ENCODE measurements around the gene VPS50. TPM values are rescaled to one million over a fixed set of nuclear protein-coding genes. Genes with fewer than 3 reads are reported as not detected.
A peak's percentile ranks its signal among the peaks of the same experiment; 100 is the strongest.

The VPS50 gene
- total and polyA plus RNA-seq, 4 experiments from 2014 or later, result 7.5 to 45.8 (median 26.0) TPM

- no peaks in the 10 kb centered on the region for H3K36me3 ChIP-seq (ENCODE audit: insufficient read depth, low read length)
- intact Hi-C loops (cut with micrococcal nuclease), result no loop called here
- no peak within 1 kb of the TSS for H3K4me3 Mint-ChIP-seq
- DNase-seq, result no peak
- no peak within 1 kb of the TSS for H3K27ac ChIP-seq (ENCODE audit: low read depth, low read length)
- peaks cover 5 to 8% (median 7%) of the 10 kb centered on the region in 4 donors for H3K4me1 Mint-ChIP-seq
- H3K27ac Mint-ChIP-seq, result no peak within 1 kb of the TSS
- ChIA-PET POLR2A (ENCODE audit: partially characterized antibody) (no interaction called here), CTCF (ENCODE audit: partially characterized antibody) (interaction anchor here (0.6 to 4.1 kb wide), 5 partner anchors 14 to 109 kb away, joined by 3 to 19 read pairs (median 3); partner anchors contain the start of gene SAMD9)
- no peaks in the 10 kb centered on the region for H3K27me3 Mint-ChIP-seq
- H3K4me1 ChIP-seq (ENCODE audit: insufficient read depth, low read length), result peaks cover 13% of the 10 kb centered on the region
- H3K9me3 ChIP-seq (ENCODE audit: control insufficient read depth in 1 of 2, low read length in 2 of 2), result no peaks in the 10 kb centered on the region
- no peak within 1 kb of the TSS for H3K4me3 ChIP-seq (ENCODE audit: low read length in 2 of 2)
- H3K9me3 Mint-ChIP-seq, result no peaks in the 10 kb centered on the region
- H3K27me3 ChIP-seq (ENCODE audit: insufficient read depth, low read length), result no peaks in the 10 kb centered on the region
- H3K36me3 Mint-ChIP-seq, result no peaks in the 10 kb centered on the region
Measured at GRCh38 chr7:93226310-93226709, 5.9 kb upstream of the VPS50 start, which contains the start of gene HEPACAM2. Gene HEPACAM2 (minus strand): TSS chr7:93226469.

- Histone ChIP-seq H3K36me3 (ENCODE audit: insufficient read depth, low read length) (no peaks in the 10 kb centered on the region), H3K9me3 (ENCODE audit: control insufficient read depth in 1 of 2, low read length in 2 of 2) (no peaks in the 10 kb centered on the region), H3K4me1 (ENCODE audit: insufficient read depth, low read length) (peaks cover 24% of the 10 kb centered on the region), H3K27ac (ENCODE audit: low read depth, low read length) (no peak overlapping the region), H3K4me3 (ENCODE audit: low read length in 2 of 2) (no peak overlapping the region), H3K27me3 (ENCODE audit: insufficient read depth, low read length) (no peaks in the 10 kb centered on the region)
- intact Hi-C loops (cut with micrococcal nuclease), result loop anchor here (1.0 kb wide), 2 partner anchors 110 to 607 kb away; no protein-coding TSS in a partner anchor
- peaks cover 8 to 20% (median 12%) of the 10 kb centered on the region in 4 donors for H3K4me1 Mint-ChIP-seq
- peak overlapping the region in 6 of 7 donors; percentile 1 to 77 (median 30) for H3K27ac Mint-ChIP-seq
- ChIA-PET POLR2A (ENCODE audit: partially characterized antibody) (interaction anchor here (0.7 to 1.2 kb wide), 2 partner anchors 111 to 466 kb away, joined by 3 read pairs; partner anchors contain the start of gene SAMD9), CTCF (ENCODE audit: partially characterized antibody) (interaction anchor here (0.9 to 4.1 kb wide), 16 partner anchors 11 to 781 kb away, joined by 3 to 19 read pairs (median 4); partner anchors contain the start of genes GATAD1, SAMD9 and SAMD9L)
- H3K4me3 Mint-ChIP-seq, result no peak overlapping the region
- H3K9me3 Mint-ChIP-seq, result no peaks in the 10 kb centered on the region
- peak; percentile 35 to 75 (median 71) for DNase-seq
- H3K36me3 Mint-ChIP-seq, result peaks cover 0 to 5% of the 10 kb centered on the region in 2 donors
- no peaks in the 10 kb centered on the region for H3K27me3 Mint-ChIP-seq
Measured at GRCh38 chr7:93228302-93228701, 3.9 kb upstream of the VPS50 start.

GRCh38 chr7:93231259-93231658 lies 907 bp upstream of the VPS50 start:
- CTCF ChIA-PET (ENCODE audit: partially characterized antibody), result interaction anchor here (1.3 to 3.5 kb wide), 4 partner anchors 10 to 783 kb away, joined by 3 to 31 read pairs (median 6); partner anchors contain the start of gene SAMD9L
- Histone ChIP-seq H3K4me3 (ENCODE audit: low read length in 2 of 2) (peak overlapping the region; percentile 66 to 99), H3K27ac (ENCODE audit: low read depth, low read length) (peak overlapping the region; percentile 86), H3K27me3 (ENCODE audit: insufficient read depth, low read length) (no peaks in the 10 kb centered on the region), H3K4me1 (ENCODE audit: insufficient read depth, low read length) (peaks cover 31% of the 10 kb centered on the region), H3K9me3 (ENCODE audit: control insufficient read depth in 1 of 2, low read length in 2 of 2) (no peaks in the 10 kb centered on the region), H3K36me3 (ENCODE audit: insufficient read depth, low read length) (no peaks in the 10 kb centered on the region)
- intact Hi-C loops (cut with micrococcal nuclease), result loop anchor here (1.0 to 10.0 kb wide), 3 partner anchors 329 to 1284 kb away; no protein-coding TSS in a partner anchor
- POLR2A ChIA-PET (ENCODE audit: partially characterized antibody), result interaction anchor here (1.2 to 2.5 kb wide), 9 partner anchors 10 to 784 kb away, joined by 3 to 24 read pairs (median 8); partner anchors contain the start of genes CDK6, GATAD1, PEX1 and RBM48
- no peaks in the 10 kb centered on the region for H3K9me3 Mint-ChIP-seq
- H3K4me3 Mint-ChIP-seq, result peak overlapping the region; percentile 91 to 97 (median 95)
- peak overlapping the region; percentile 85 to 100 (median 98) for H3K27ac Mint-ChIP-seq
- no peak for DNase-seq
- H3K27me3 Mint-ChIP-seq, result no peaks in the 10 kb centered on the region
- H3K36me3 Mint-ChIP-seq, result peaks cover 0 to 5% of the 10 kb centered on the region in 2 donors
- H3K4me1 Mint-ChIP-seq, result peaks cover 9 to 20% (median 14%) of the 10 kb centered on the region in 4 donors

- no peak for DNase-seq
- H3K9me3 ChIP-seq (ENCODE audit: control insufficient read depth in 1 of 2, low read length in 2 of 2), result no peaks in the 10 kb centered on the region
- CTCF ChIA-PET (ENCODE audit: partially characterized antibody), result interaction anchor here (0.8 to 3.5 kb wide), 7 partner anchors 9 to 784 kb away, joined by 3 to 31 read pairs (median 5); partner anchors contain the start of genes RBM48, SAMD9 and SAMD9L
- intact Hi-C loops (cut with micrococcal nuclease), result loop anchor here (1.0 to 10.0 kb wide), 12 partner anchors 13 to 1425 kb away; partner anchors contain the start of genes ANKIB1, BET1, FAM133B and KRIT1
- H3K36me3 Mint-ChIP-seq, result peaks cover 0 to 5% of the 10 kb centered on the region in 2 donors
- POLR2A ChIA-PET (ENCODE audit: partially characterized antibody), result interaction anchor here (1.4 to 2.5 kb wide), 9 partner anchors 9 to 1424 kb away, joined by 5 to 24 read pairs (median 8); partner anchors contain the start of genes FAM133B, GATAD1, PEX1 and RBM48
- H3K27me3 Mint-ChIP-seq, result no peaks in the 10 kb centered on the region
- no peaks in the 10 kb centered on the region for H3K9me3 Mint-ChIP-seq
- peak overlapping the region; percentile 86 for H3K27ac ChIP-seq (ENCODE audit: low read depth, low read length)
- H3K4me3 ChIP-seq (ENCODE audit: low read length in 2 of 2), result peak overlapping the region; percentile 66 to 99
- no peaks in the 10 kb centered on the region for H3K36me3 ChIP-seq (ENCODE audit: insufficient read depth, low read length)
- H3K27ac Mint-ChIP-seq, result peak overlapping the region; percentile 85 to 100 (median 98)
- peaks cover 9 to 21% (median 14%) of the 10 kb centered on the region in 4 donors for H3K4me1 Mint-ChIP-seq
- peaks cover 31% of the 10 kb centered on the region for H3K4me1 ChIP-seq (ENCODE audit: insufficient read depth, low read length)
- H3K27me3 ChIP-seq (ENCODE audit: insufficient read depth, low read length), result no peaks in the 10 kb centered on the region
- H3K4me3 Mint-ChIP-seq, result peak overlapping the region; percentile 91 to 97 (median 95)
Measured at GRCh38 chr7:93232673-93233018, 480 bp downstream of the VPS50 start.

GRCh38 chr7:93235541-93235940 lies 3.4 kb downstream of the VPS50 start:
- Mint-ChIP-seq H3K4me1 (peaks cover 7 to 25% (median 11%) of the 10 kb centered on the region in 4 donors), H3K27ac (no peak overlapping the region), H3K9me3 (no peaks in the 10 kb centered on the region), H3K27me3 (no peaks in the 10 kb centered on the region), H3K4me3 (no peak overlapping the region), H3K36me3 (peaks cover 3 to 8% of the 10 kb centered on the region in 2 donors)
- CTCF ChIA-PET (ENCODE audit: partially characterized antibody), result interaction anchor here (1.8 kb wide), 1 partner anchor 10 kb away, joined by 6 read pairs; no protein-coding TSS in a partner anchor
- H3K9me3 ChIP-seq (ENCODE audit: control insufficient read depth in 1 of 2, low read length in 2 of 2), result no peaks in the 10 kb centered on the region
- DNase-seq, result no peak
- H3K27me3 ChIP-seq (ENCODE audit: insufficient read depth, low read length), result no peaks in the 10 kb centered on the region
- POLR2A ChIA-PET (ENCODE audit: partially characterized antibody), result no interaction called here
- H3K27ac ChIP-seq (ENCODE audit: low read depth, low read length), result no peak overlapping the region
- H3K36me3 ChIP-seq (ENCODE audit: insufficient read depth, low read length), result no peaks in the 10 kb centered on the region
- peaks cover 22% of the 10 kb centered on the region for H3K4me1 ChIP-seq (ENCODE audit: insufficient read depth, low read length)
- no peak overlapping the region for H3K4me3 ChIP-seq (ENCODE audit: low read length in 2 of 2)
- intact Hi-C loops (cut with micrococcal nuclease), result loop anchor here (10.0 kb wide), 1 partner anchor 1279 kb away; no protein-coding TSS in a partner anchor

- Mint-ChIP-seq H3K9me3 (no peaks in the 10 kb centered on the region), H3K4me3 (no peak overlapping the region), H3K4me1 (peaks cover 0 to 11% (median 7%) of the 10 kb centered on the region in 4 donors), H3K36me3 (peaks cover 3% of the 10 kb centered on the region in 2 donors), H3K27ac (no peak overlapping the region), H3K27me3 (no peaks in the 10 kb centered on the region)
- DNase-seq, result no peak
- peaks cover 9% of the 10 kb centered on the region for H3K4me1 ChIP-seq (ENCODE audit: insufficient read depth, low read length)
- no peak overlapping the region for H3K27ac ChIP-seq (ENCODE audit: low read depth, low read length)
- H3K9me3 ChIP-seq (ENCODE audit: control insufficient read depth in 1 of 2, low read length in 2 of 2), result no peaks in the 10 kb centered on the region
- H3K4me3 ChIP-seq (ENCODE audit: low read length in 2 of 2), result no peak overlapping the region
- intact Hi-C loops (cut with micrococcal nuclease), result loop anchor here (10.0 kb wide), 1 partner anchor 1277 kb away; no protein-coding TSS in a partner anchor
- no peaks in the 10 kb centered on the region for H3K27me3 ChIP-seq (ENCODE audit: insufficient read depth, low read length)
- ChIA-PET POLR2A (ENCODE audit: partially characterized antibody) (no interaction called here), CTCF (ENCODE audit: partially characterized antibody) (no interaction called here)
- no peaks in the 10 kb centered on the region for H3K36me3 ChIP-seq (ENCODE audit: insufficient read depth, low read length)
Measured at GRCh38 chr7:93238131-93238530, 6.0 kb downstream of the VPS50 start.

- no peak overlapping the region for H3K4me3 ChIP-seq (ENCODE audit: low read length in 2 of 2)
- no peaks in the 10 kb centered on the region for H3K27me3 ChIP-seq (ENCODE audit: insufficient read depth, low read length)
- Mint-ChIP-seq H3K27me3 (no peaks in the 10 kb centered on the region), H3K27ac (no peak overlapping the region), H3K36me3 (peaks cover 3% of the 10 kb centered on the region in 2 donors), H3K4me3 (no peak overlapping the region), H3K4me1 (peaks cover 0 to 11% (median 6%) of the 10 kb centered on the region in 4 donors), H3K9me3 (no peaks in the 10 kb centered on the region)
- no peaks in the 10 kb centered on the region for H3K36me3 ChIP-seq (ENCODE audit: insufficient read depth, low read length)
- H3K27ac ChIP-seq (ENCODE audit: low read depth, low read length), result no peak overlapping the region
- H3K9me3 ChIP-seq (ENCODE audit: control insufficient read depth in 1 of 2, low read length in 2 of 2), result no peaks in the 10 kb centered on the region
- CTCF ChIA-PET (ENCODE audit: partially characterized antibody), result interaction anchor here (0.9 kb wide), 1 partner anchor 10 kb away, joined by 3 read pairs; no protein-coding TSS in a partner anchor
- peaks cover 2% of the 10 kb centered on the region for H3K4me1 ChIP-seq (ENCODE audit: insufficient read depth, low read length)
- intact Hi-C loops (cut with micrococcal nuclease), result loop anchor here (10.0 kb wide), 1 partner anchor 1276 kb away; no protein-coding TSS in a partner anchor
- POLR2A ChIA-PET (ENCODE audit: partially characterized antibody), result no interaction called here
- no peak for DNase-seq
Measured at GRCh38 chr7:93238748-93239147, 6.6 kb downstream of the VPS50 start.

Data from CD4-positive, alpha-beta memory T cell (primary cell).